Keratinocyte (primary cell): ENCODE measurements around the gene CRACR2A. TPM values are rescaled to one million over a fixed set of nuclear protein-coding genes. Genes with fewer than 3 reads are reported as not detected.

ENCODE experiments used
- DNase-seq: peaks from one replicate; pipeline ENCODE4 v3.0.0-alpha.2; 2011; ENCODE audit warnings: low read depth, missing footprints, low spot score
- FAIRE-seq: peaks from 2 replicates; lab custom pipeline; 2011; peaks lifted over from hg19 to GRCh38; lab: Jason Lieb, UNC
- H2AFZ ChIP-seq: 2 replicates; pipeline ENCODE4 v1.6.0; 2012; ENCODE audit warnings: low read length, control low read depth, inconsistent platforms; ENCODE audit not compliant: control insufficient read depth
- H3K27ac ChIP-seq: 2 replicates; pipeline ENCODE4 v1.5.1; 2011; ENCODE audit warnings: low read length; ENCODE audit not compliant: control insufficient read depth, insufficient read depth
- H3K27me3 ChIP-seq: 3 replicates; pipeline ENCODE4 v1.6.0; 2011; ENCODE audit warnings: low read length; ENCODE audit not compliant: control insufficient read depth, insufficient read depth; ENCODE audit errors: extremely low read depth
- H3K36me3 ChIP-seq, 2 experiments: 2 replicates in 1 of 2; 3 replicates in 1 of 2; pipeline ENCODE4 v1.5.1; 2011; ENCODE audit warnings: low read length in 2 of 2, mild to moderate bottlenecking in 1 of 2; ENCODE audit not compliant: control insufficient read depth in 2 of 2, insufficient read depth in 2 of 2; ENCODE audit errors: extremely low read depth in 1 of 2
- H3K4me1 ChIP-seq: 3 replicates; pipeline ENCODE4 v1.5.1; 2011; ENCODE audit warnings: low read length; ENCODE audit not compliant: control insufficient read depth, insufficient read depth; ENCODE audit errors: extremely low read depth
- H3K4me2 ChIP-seq: 3 replicates; pipeline ENCODE4 v1.6.0; 2011; ENCODE audit warnings: low read depth, low read length; ENCODE audit not compliant: control insufficient read depth, insufficient read depth; ENCODE audit errors: extremely low read depth
- H3K4me3 ChIP-seq, 3 experiments: fragments of 200-600 bp in 1 of 3; sonication (generic) in 1 of 3; 2 replicates in 2 of 3; 3 replicates in 1 of 3; pipeline ENCODE4 v1.5.1; 2011 to 2016; ENCODE audit warnings: low read length in 3 of 3, mild to moderate bottlenecking in 3 of 3, control low read depth in 2 of 3, inconsistent platforms in 1 of 3, low read depth in 1 of 3, mixed read lengths in 1 of 3, mixed run types in 1 of 3, moderate library complexity in 1 of 3; ENCODE audit not compliant: control insufficient read depth in 2 of 3, insufficient read depth in 2 of 3; ENCODE audit errors: extremely low read depth in 1 of 3
- H3K79me2 ChIP-seq: 2 replicates; pipeline ENCODE4 v1.6.0; 2012; ENCODE audit warnings: low read length; ENCODE audit not compliant: control insufficient read depth, insufficient read depth
- H3K9ac ChIP-seq: 3 replicates; pipeline ENCODE4 v1.6.0; 2011; ENCODE audit warnings: low read length; ENCODE audit not compliant: control insufficient read depth, insufficient read depth; ENCODE audit errors: extremely low read depth
- H3K9me1 ChIP-seq: 3 replicates; pipeline ENCODE4 v1.6.0; 2011; ENCODE audit warnings: low read length; ENCODE audit not compliant: control insufficient read depth, insufficient read depth; ENCODE audit errors: extremely low read depth
- H3K9me3 ChIP-seq: 2 replicates; pipeline ENCODE4 v1.5.1; 2012; ENCODE audit warnings: low read depth, low read length; ENCODE audit not compliant: control insufficient read depth
- H4K20me1 ChIP-seq: 3 replicates; pipeline ENCODE4 v1.6.0; 2011; ENCODE audit warnings: low read length; ENCODE audit not compliant: control insufficient read depth, insufficient read depth; ENCODE audit errors: extremely low read depth
- CTCF ChIP-seq, 3 experiments: IDR thresholded peaks in 1 of 3; conservative IDR thresholded peaks in 1 of 3; optimal IDR thresholded peaks in 1 of 3; 2 replicates in 2 of 3; 3 replicates in 1 of 3; pipeline versions ENCODE3 to v1.5.1; 2011; ENCODE audit warnings: low read length in 3 of 3, mild to moderate bottlenecking in 3 of 3, moderate library complexity in 2 of 3, control low read depth in 1 of 3, inconsistent platforms in 1 of 3; ENCODE audit not compliant: insufficient read depth in 2 of 3; ENCODE audit errors: extremely low read depth in 1 of 3
- EZH2 ChIP-seq: IDR thresholded peaks from one replicate; pipeline ENCODE4 v1.6.1; 2012; ENCODE audit warnings: inconsistent platforms, mild to moderate bottlenecking, low read length, moderate library complexity
- dilution Hi-C: fragments of 300-500 bp; cut with MboI; formaldehyde crosslinking; loops from one replicate; pipeline ENCODE4 v1.7.0; 2020; ENCODE audit warnings: low sequenced_read_pairs; ENCODE audit not compliant: extremely low pct_ligation_motif_present
- polyA plus RNA-seq, 5 experiments: library from polyadenylated mRNA; depleted of rRNA in 3 of 5; stranded (reverse) in 3 of 5; stranded (forward) in 1 of 5; unstranded in 1 of 5; fragments of >200 nt; gene quantifications; 1 replicate in 1 of 5; 2 replicates in 3 of 5; 3 replicates in 1 of 5; pipeline versions ENCODE4 v1.2.1 to v1.2.3, GENCODE V29; 2011 to 2012; ENCODE audit warnings: missing spikeins in 2 of 5, low read depth in 1 of 5, low replicate concordance in 1 of 5

The CRACR2A gene
- polyA plus RNA-seq, 1 donor (not counting 4 experiments of a cell fraction or from before 2014, with no cell fraction given), result 0.30 TPM

GRCh38 chr12:3718100-3718499, 34.8 kb downstream of the CRACR2A start:
- Histone ChIP-seq H4K20me1 (no peaks in the 10 kb centered on the region), H3K79me2 (no peaks in the 10 kb centered on the region), H3K36me3 (no peaks in the 10 kb centered on the region), H2AFZ (no peak overlapping the region), H3K4me1 (no peaks in the 10 kb centered on the region), H3K9me1 (no peaks in the 10 kb centered on the region), H3K9ac (no peak overlapping the region), H3K4me2 (no peak overlapping the region), H3K9me3 (no peaks in the 10 kb centered on the region), H3K4me3 (no peak overlapping the region), H3K27ac (no peak overlapping the region), H3K27me3 (peaks cover 4% of the 10 kb centered on the region)
- dilution Hi-C loops, result no loop called here
- no peak for FAIRE-seq
- TF ChIP-seq CTCF (optimal IDR thresholded peaks at IDR 0.05 in 1 of 3, IDR thresholded peaks at IDR 0.05 in 1 of 3, conservative IDR thresholded peaks at IDR 0.05 in 1 of 3; ENCODE audit: extremely low read depth in 1 of 3, insufficient read depth in 2 of 3, low read length in 3 of 3) (no peak), EZH2 (no peak)
- DNase-seq, result no peak

GRCh38 chr12:3717283-3717898, 35.5 kb downstream of the CRACR2A start:
- Histone ChIP-seq H3K79me2 (no peaks in the 10 kb centered on the region), H3K27me3 (peaks cover 4% of the 10 kb centered on the region), H3K4me1 (no peaks in the 10 kb centered on the region), H3K9me1 (no peaks in the 10 kb centered on the region), H3K4me2 (no peak overlapping the region), H4K20me1 (no peaks in the 10 kb centered on the region), H3K9ac (no peak overlapping the region), H3K9me3 (no peaks in the 10 kb centered on the region), H3K27ac (no peak overlapping the region), H3K36me3 (no peaks in the 10 kb centered on the region), H2AFZ (no peak overlapping the region), H3K4me3 (no peak overlapping the region)
- dilution Hi-C loops, result no loop called here
- DNase-seq (no peak), FAIRE-seq (no peak)
- TF ChIP-seq EZH2 (no peak), CTCF (optimal IDR thresholded peaks at IDR 0.05 in 1 of 3, IDR thresholded peaks at IDR 0.05 in 1 of 3, conservative IDR thresholded peaks at IDR 0.05 in 1 of 3; ENCODE audit: extremely low read depth in 1 of 3, insufficient read depth in 2 of 3, low read length in 3 of 3) (no peak)
